ENCODE results near the gene FOXO6.

- TF ChIP-seq CTCF (IDR thresholded peaks at IDR 0.05 in 2 of 3, conservative IDR thresholded peaks at IDR 0.05 in 1 of 3; ENCODE audit: insufficient read depth in 2 of 3, low read depth in 1 of 3, low read length in 3 of 3): no peak
- TF ChIP-seq DPF2 (IDR thresholded peaks at IDR 0.05): no peak
- TF ChIP-seq FOSL1 (tag; conservative IDR thresholded peaks at IDR 0.05): no peak
These were observed 35.8 kb downstream of the FOXO6 start for GRCh38 chr1:41397020-41397419.

All from K562 (cell line).